A549 (cell line): ENCODE data around the gene CFD.

ENCODE experiments used
- CEBPB ChIP-seq, 2 experiments: fragments of >200 bp in 1 of 2; sonication (Bioruptor Twin) in 1 of 2; formaldehyde crosslinking in 1 of 2; IDR thresholded peaks; 2 replicates each; pipeline ENCODE4 v1.6.1; 2012 to 2016
- JUN ChIP-seq, 2 experiments: fragments of >200 bp; sonication (Bioruptor Twin); formaldehyde crosslinking; IDR thresholded peaks; 2 replicates in 1 of 2; 3 replicates in 1 of 2; pipeline ENCODE4 v1.6.1; 2016 to 2017
- TF ChIP-seq, protein P1 (sequence below): IDR thresholded peaks from 2 replicates; pipeline ENCODE4 v1.6.1; 2012
- TF ChIP-seq, protein P2 (sequence below): fragments of 450-650 bp; IDR thresholded peaks from 2 replicates; pipeline ENCODE4 v1.6.1; 2014; ENCODE audit warnings: antibody characterized with exemption
- TF ChIP-seq, protein P3 (sequence below): fragments of 200-600 bp; sonication (generic); IDR thresholded peaks from 2 replicates; pipeline ENCODE4 v1.6.1; 2016; ENCODE audit warnings: antibody characterized with exemption, mild to moderate bottlenecking, moderate library complexity

DNA sequence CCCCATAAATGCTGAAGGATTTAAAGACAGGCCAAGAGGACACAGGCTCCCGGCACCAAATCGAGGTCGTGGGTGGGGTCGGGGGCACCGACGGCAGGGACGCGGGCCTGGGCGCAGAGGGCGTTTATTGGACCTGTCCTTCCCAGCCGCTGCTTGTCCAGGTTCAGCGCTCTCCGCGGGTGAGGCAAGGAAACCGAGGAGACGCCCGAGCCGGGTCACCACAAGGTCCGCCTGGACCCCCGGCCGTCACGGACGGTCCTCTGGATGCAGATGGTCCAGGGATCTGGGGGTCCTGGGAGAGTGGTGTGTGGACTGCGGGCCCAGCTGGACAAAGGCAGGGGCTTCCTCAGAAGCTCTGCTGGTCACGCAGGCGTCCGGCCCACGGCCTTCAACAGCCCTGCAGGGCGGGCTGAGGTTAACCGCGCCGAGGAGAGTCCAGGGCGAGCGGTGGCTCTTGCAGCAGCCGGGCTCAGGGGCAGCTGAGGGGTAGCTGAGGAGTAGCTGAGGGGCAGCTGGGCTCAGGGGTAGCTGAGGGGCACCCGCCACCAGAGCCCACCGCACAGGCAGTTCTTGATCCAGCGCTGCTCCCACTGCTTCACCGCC is 8.5 kb downstream of the CFD start:
- TF ChIP-seq JUN (IDR thresholded peaks at IDR 0.05), result 0 out of 5 replicates have a peak, but pooled peaks of 1 of the 2 experiments have one; percentile 3
- TF ChIP-seq, protein P1, sequence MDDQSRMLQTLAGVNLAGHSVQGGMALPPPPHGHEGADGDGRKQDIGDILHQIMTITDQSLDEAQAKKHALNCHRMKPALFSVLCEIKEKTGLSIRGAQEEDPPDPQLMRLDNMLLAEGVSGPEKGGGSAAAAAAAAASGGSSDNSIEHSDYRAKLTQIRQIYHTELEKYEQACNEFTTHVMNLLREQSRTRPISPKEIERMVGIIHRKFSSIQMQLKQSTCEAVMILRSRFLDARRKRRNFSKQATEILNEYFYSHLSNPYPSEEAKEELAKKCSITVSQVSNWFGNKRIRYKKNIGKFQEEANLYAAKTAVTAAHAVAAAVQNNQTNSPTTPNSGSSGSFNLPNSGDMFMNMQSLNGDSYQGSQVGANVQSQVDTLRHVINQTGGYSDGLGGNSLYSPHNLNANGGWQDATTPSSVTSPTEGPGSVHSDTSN, result no peak; the same call in 1 of the 2 replicates
- TF ChIP-seq, protein P2, sequence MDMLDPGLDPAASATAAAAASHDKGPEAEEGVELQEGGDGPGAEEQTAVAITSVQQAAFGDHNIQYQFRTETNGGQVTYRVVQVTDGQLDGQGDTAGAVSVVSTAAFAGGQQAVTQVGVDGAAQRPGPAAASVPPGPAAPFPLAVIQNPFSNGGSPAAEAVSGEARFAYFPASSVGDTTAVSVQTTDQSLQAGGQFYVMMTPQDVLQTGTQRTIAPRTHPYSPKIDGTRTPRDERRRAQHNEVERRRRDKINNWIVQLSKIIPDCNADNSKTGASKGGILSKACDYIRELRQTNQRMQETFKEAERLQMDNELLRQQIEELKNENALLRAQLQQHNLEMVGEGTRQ, result no peak
- TF ChIP-seq CEBPB (IDR thresholded peaks at IDR 0.05), result no peak
- TF ChIP-seq, protein P3, sequence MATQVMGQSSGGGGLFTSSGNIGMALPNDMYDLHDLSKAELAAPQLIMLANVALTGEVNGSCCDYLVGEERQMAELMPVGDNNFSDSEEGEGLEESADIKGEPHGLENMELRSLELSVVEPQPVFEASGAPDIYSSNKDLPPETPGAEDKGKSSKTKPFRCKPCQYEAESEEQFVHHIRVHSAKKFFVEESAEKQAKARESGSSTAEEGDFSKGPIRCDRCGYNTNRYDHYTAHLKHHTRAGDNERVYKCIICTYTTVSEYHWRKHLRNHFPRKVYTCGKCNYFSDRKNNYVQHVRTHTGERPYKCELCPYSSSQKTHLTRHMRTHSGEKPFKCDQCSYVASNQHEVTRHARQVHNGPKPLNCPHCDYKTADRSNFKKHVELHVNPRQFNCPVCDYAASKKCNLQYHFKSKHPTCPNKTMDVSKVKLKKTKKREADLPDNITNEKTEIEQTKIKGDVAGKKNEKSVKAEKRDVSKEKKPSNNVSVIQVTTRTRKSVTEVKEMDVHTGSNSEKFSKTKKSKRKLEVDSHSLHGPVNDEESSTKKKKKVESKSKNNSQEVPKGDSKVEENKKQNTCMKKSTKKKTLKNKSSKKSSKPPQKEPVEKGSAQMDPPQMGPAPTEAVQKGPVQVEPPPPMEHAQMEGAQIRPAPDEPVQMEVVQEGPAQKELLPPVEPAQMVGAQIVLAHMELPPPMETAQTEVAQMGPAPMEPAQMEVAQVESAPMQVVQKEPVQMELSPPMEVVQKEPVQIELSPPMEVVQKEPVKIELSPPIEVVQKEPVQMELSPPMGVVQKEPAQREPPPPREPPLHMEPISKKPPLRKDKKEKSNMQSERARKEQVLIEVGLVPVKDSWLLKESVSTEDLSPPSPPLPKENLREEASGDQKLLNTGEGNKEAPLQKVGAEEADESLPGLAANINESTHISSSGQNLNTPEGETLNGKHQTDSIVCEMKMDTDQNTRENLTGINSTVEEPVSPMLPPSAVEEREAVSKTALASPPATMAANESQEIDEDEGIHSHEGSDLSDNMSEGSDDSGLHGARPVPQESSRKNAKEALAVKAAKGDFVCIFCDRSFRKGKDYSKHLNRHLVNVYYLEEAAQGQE, result no peak
